Transverse colon (tissue), 4 donors: Measurements from ENCODE around the gene SH2B3.

Experiments used
- EP300 ChIP-seq: sonication (generic); formaldehyde crosslinking; IDR thresholded peaks from one replicate; pipeline ENCODE4 v1.6.1; 2017; ENCODE audit warnings: antibody characterized with exemption, low read depth
- POLR2A ChIP-seq: fragments of 450-650 bp; IDR thresholded peaks from one replicate; pipeline ENCODE4 v1.6.1; 2016; ENCODE audit warnings: antibody characterized with exemption, mild to moderate bottlenecking, moderate library complexity
- POLR2AphosphoS5 ChIP-seq, 3 donors: sonication (generic); formaldehyde crosslinking; IDR thresholded peaks; one replicate each; pipeline ENCODE4 v1.6.1; 2016; ENCODE audit warnings: antibody characterized with exemption in 3 of 3
- TF ChIP-seq, protein P1 (sequence below), 5 experiments: fragments of 200-600 bp in 3 of 5; fragments of 450-650 bp in 2 of 5; sonication (generic) in 3 of 5; IDR thresholded peaks; 1 replicate in 2 of 5; 2 replicates in 3 of 5; pipeline ENCODE4 v1.5.1; 2016 to 2017; ENCODE audit warnings: antibody characterized with exemption in 5 of 5, inconsistent platforms in 3 of 5, mild to moderate bottlenecking in 2 of 5, moderate library complexity in 1 of 5

- TF ChIP-seq, protein P1, sequence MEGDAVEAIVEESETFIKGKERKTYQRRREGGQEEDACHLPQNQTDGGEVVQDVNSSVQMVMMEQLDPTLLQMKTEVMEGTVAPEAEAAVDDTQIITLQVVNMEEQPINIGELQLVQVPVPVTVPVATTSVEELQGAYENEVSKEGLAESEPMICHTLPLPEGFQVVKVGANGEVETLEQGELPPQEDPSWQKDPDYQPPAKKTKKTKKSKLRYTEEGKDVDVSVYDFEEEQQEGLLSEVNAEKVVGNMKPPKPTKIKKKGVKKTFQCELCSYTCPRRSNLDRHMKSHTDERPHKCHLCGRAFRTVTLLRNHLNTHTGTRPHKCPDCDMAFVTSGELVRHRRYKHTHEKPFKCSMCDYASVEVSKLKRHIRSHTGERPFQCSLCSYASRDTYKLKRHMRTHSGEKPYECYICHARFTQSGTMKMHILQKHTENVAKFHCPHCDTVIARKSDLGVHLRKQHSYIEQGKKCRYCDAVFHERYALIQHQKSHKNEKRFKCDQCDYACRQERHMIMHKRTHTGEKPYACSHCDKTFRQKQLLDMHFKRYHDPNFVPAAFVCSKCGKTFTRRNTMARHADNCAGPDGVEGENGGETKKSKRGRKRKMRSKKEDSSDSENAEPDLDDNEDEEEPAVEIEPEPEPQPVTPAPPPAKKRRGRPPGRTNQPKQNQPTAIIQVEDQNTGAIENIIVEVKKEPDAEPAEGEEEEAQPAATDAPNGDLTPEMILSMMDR (IDR thresholded peaks at IDR 0.05), result no peak
- TF ChIP-seq POLR2AphosphoS5 (IDR thresholded peaks at IDR 0.05), result no peak
- TF ChIP-seq POLR2A, result no peak
- TF ChIP-seq EP300, result no peak
Measured at GRCh38 chr12:111446631-111447570, 41.2 kb downstream of the SH2B3 start.
